GM12878 (cell line): Measurements from ENCODE around the gene FBF1. TPM values are rescaled to one million over a fixed set of nuclear protein-coding genes. Genes with fewer than 3 reads are reported as not detected.

Source experiments
- ATAC-seq: fragments of 200-7000 bp; cut with Tn5 transposase; 3 replicates; pipeline ENCODE4 v1.9.1; 2020; ENCODE audit warnings: mild to moderate bottlenecking, moderate library complexity
- BruUV-seq: library from RNA; stranded (reverse); fragments of 400-500 nt; replicated peaks from 2 replicates; lab custom pipeline; 2021; lab: Mats Ljungman, UMichigan
- CTCF ChIA-PET: fragments of 300-600 bp; sonication (Branson Sonifier 250); formaldehyde crosslinking; extraction: SDS; loops from one replicate; lab custom pipeline; 2021; ENCODE audit warnings: inconsistent platforms; lab: Yijun Ruan, JAX
- POLR2A ChIA-PET: fragments of 350-600 bp; formaldehyde crosslinking; extraction: SDS; loops from one replicate; lab custom pipeline; 2021; ENCODE audit warnings: inconsistent platforms; lab: Charles Lee
- RAD21 ChIA-PET: fragments of 300-600 bp; sonication (Branson Sonifier 250); formaldehyde crosslinking; loops from one replicate; lab custom pipeline; 2023; ENCODE audit warnings: antibody characterized with exemption; ENCODE audit not compliant: unreplicated experiment; lab: Charles Lee
- SMC1A ChIA-PET: fragments of 300-600 bp; sonication (Branson Sonifier 250); formaldehyde crosslinking; loops from one replicate; lab custom pipeline; 2023; ENCODE audit not compliant: unreplicated experiment, uncharacterized antibody; lab: Charles Lee
- DNase-seq: peaks from one replicate; pipeline ENCODE4 v3.0.0-alpha.2; 2011; ENCODE audit warnings: low read depth, low spot score
- FAIRE-seq: peaks from 3 replicates; lab custom pipeline; 2011; peaks lifted over from hg19 to GRCh38; lab: Jason Lieb, UNC
- H2AFZ ChIP-seq: 2 replicates; pipeline ENCODE4 v1.6.0; 2011; ENCODE audit warnings: low read depth, low read length, control low read depth; ENCODE audit not compliant: control insufficient read depth
- H3K27ac ChIP-seq: 2 replicates; pipeline ENCODE4 v1.5.1; 2011; ENCODE audit warnings: control low read depth; ENCODE audit not compliant: control insufficient read depth, insufficient read depth
- H3K27me3 ChIP-seq, 2 experiments: replicated peaks in 1 of 2; 2 replicates each; pipeline versions ENCODE4 v1.6.0 to v1.6.1; 2011; ENCODE audit warnings: low read length in 1 of 2; ENCODE audit not compliant: control insufficient read depth in 2 of 2, insufficient read depth in 2 of 2
- H3K36me3 ChIP-seq, 2 experiments: 2 replicates each; pipeline ENCODE4 v1.5.1; 2011; ENCODE audit warnings: low read length in 1 of 2; ENCODE audit not compliant: control insufficient read depth in 2 of 2, insufficient read depth in 2 of 2
- H3K4me1 ChIP-seq: 2 replicates; pipeline ENCODE4 v1.6.1; 2011; ENCODE audit warnings: mild to moderate bottlenecking, low read length, moderate library complexity, mixed read lengths; ENCODE audit not compliant: control insufficient read depth, insufficient read depth
- H3K4me2 ChIP-seq: 2 replicates; pipeline ENCODE4 v1.6.0; 2011; ENCODE audit warnings: control low read depth; ENCODE audit not compliant: control insufficient read depth, insufficient read depth
- H3K4me3 ChIP-seq: fragments of 200-600 bp; sonication (generic); 2 replicates; pipeline ENCODE4 v1.5.1; 2016
- H3K79me2 ChIP-seq: 2 replicates; pipeline ENCODE4 v1.6.0; 2011; ENCODE audit warnings: low read length; ENCODE audit not compliant: control insufficient read depth, insufficient read depth
- H3K9ac ChIP-seq: 2 replicates; pipeline ENCODE4 v1.8.0; 2011; ENCODE audit warnings: low read length, control low read depth, mixed read lengths; ENCODE audit not compliant: control insufficient read depth, insufficient read depth
- H3K9me3 ChIP-seq: replicated peaks from 3 replicates; pipeline ENCODE4 v1.5.1; 2011; ENCODE audit warnings: mild to moderate bottlenecking, low read length; ENCODE audit not compliant: control insufficient read depth, insufficient read depth
- H4K20me1 ChIP-seq: 2 replicates; pipeline ENCODE4 v1.6.0; 2011; ENCODE audit not compliant: control insufficient read depth, insufficient read depth
- BACH1 ChIP-seq: fragments of 450-650 bp; IDR thresholded peaks from 2 replicates; pipeline ENCODE4 v1.6.1; 2017; ENCODE audit warnings: mild to moderate bottlenecking, borderline replicate concordance
- CHD1 ChIP-seq: IDR thresholded peaks from 2 replicates; pipeline ENCODE4 v1.6.1; 2012; ENCODE audit warnings: low read depth, low read length, improper control_type of control experiment
- GABPA ChIP-seq: IDR thresholded peaks from 2 replicates; pipeline ENCODE4 v1.6.1; 2014; ENCODE audit warnings: antibody characterized with exemption, low read depth, mild to moderate bottlenecking, inconsistent platforms
- IKZF2 ChIP-seq, 2 experiments: fragments of 450-650 bp; IDR thresholded peaks; 2 replicates each; pipeline ENCODE4 v1.6.1; 2017; ENCODE audit warnings: mild to moderate bottlenecking in 2 of 2, moderate library complexity in 2 of 2
- IRF4 ChIP-seq: IDR thresholded peaks from 2 replicates; pipeline ENCODE4 v1.6.1; 2011; ENCODE audit warnings: low read depth, low read length
- JUNB ChIP-seq: IDR thresholded peaks from 2 replicates; pipeline ENCODE4 v1.6.1; 2016; ENCODE audit warnings: antibody characterized with exemption, mild to moderate bottlenecking
- MYC ChIP-seq: IDR thresholded peaks from 2 replicates; pipeline ENCODE4 v1.6.1; 2011; ENCODE audit warnings: mild to moderate bottlenecking, low read length, moderate library complexity, inconsistent platforms; ENCODE audit not compliant: insufficient read depth, insufficient replicate concordance, insufficient read length, severe bottlenecking
- RBBP5 ChIP-seq: fragments of 200-600 bp; sonication (generic); conservative IDR thresholded peaks from 2 replicates; pipeline ENCODE4 v1.6.1; 2016
- SP1 ChIP-seq: IDR thresholded peaks from one replicate; pipeline ENCODE4 v1.6.1; 2011; ENCODE audit warnings: low read depth, low read length
- SREBF1 ChIP-seq: IDR thresholded peaks from 2 replicates; pipeline ENCODE4 v1.6.1; 2012; ENCODE audit warnings: mild to moderate bottlenecking, low read length
- SUZ12 ChIP-seq: fragments of 200-600 bp; sonication (generic); IDR thresholded peaks from one replicate; pipeline ENCODE4 v1.6.1; 2018; ENCODE audit warnings: antibody characterized with exemption, mild to moderate bottlenecking; ENCODE audit not compliant: unreplicated experiment
- ZNF217 ChIP-seq: fragments of 450-650 bp; IDR thresholded peaks from 2 replicates; pipeline ENCODE4 v1.6.1; 2017; ENCODE audit warnings: antibody characterized with exemption, mild to moderate bottlenecking
- WGBS: methylation state at CpG from one replicate; pipeline ENCODE4 v1.1.6; 2016; ENCODE audit warnings: low lambda C conversion rate; ENCODE audit not compliant: insufficient replicate concordance, insufficient coverage; ENCODE audit errors: missing lambda C conversion rate; 5-methylcytosine and 5-hydroxymethylcytosine counted together
- in situ Hi-C: fragments of 300-500 bp; cut with MboI; formaldehyde crosslinking; loops from 9 replicates; pipeline ENCODE4 v1.14.3; 2018; ENCODE audit warnings: mixed read lengths
- intact Hi-C: fragments of 100-400 bp; cut with micrococcal nuclease; formaldehyde crosslinking; loops from one replicate; pipeline ENCODE4 v1.14.2; 2022; ENCODE audit not compliant: unreplicated experiment
- polyA plus RNA-seq, 11 experiments: library from polyadenylated mRNA; depleted of rRNA in 4 of 11; unstranded in 6 of 11; stranded (reverse) in 5 of 11; fragments of >200 nt; fragmentation: Nextera tagmentation in 4 of 11; fragmentation: Illumina TruSeq in 1 of 11; extraction: Ambion mirVana in 4 of 11; extraction: Trizol in 1 of 11; gene quantifications; 1 replicate in 1 of 11; 2 replicates in 10 of 11; pipeline versions ENCODE4 v1.2.1 to v1.2.3, GENCODE V29; 2011 to 2016; ENCODE audit warnings: inconsistent platforms in 2 of 11, missing spikeins in 2 of 11, low read depth in 1 of 11
- total RNA-seq, 4 experiments: library from RNA; depleted of rRNA in 3 of 4; stranded (reverse); fragments of >200 nt in 3 of 4; fragmentation: Illumina TruSeq in 1 of 4; extraction: Trizol in 1 of 4; gene quantifications; 2 replicates each; pipeline versions ENCODE4 v1.2.1 to v1.2.3, GENCODE V29; 2013 to 2021
- TF ChIP-seq, protein P1 (sequence below): IDR thresholded peaks from 2 replicates; pipeline ENCODE4 v1.6.1; 2012; ENCODE audit warnings: low read depth, low read length, improper control_type of control experiment
- TF ChIP-seq, protein P2 (sequence below): fragments of 450-650 bp; conservative IDR thresholded peaks from 2 replicates; pipeline ENCODE4 v1.6.1; 2017; ENCODE audit warnings: mild to moderate bottlenecking, moderate library complexity
- TF ChIP-seq, protein P3 (sequence below): fragments of 450-650 bp; IDR thresholded peaks from 2 replicates; pipeline ENCODE4 v1.6.1; 2017; ENCODE audit warnings: antibody characterized with exemption, mild to moderate bottlenecking, moderate library complexity
- TF ChIP-seq, protein P4 (sequence below): fragments of 450-650 bp; IDR thresholded peaks from 2 replicates; pipeline ENCODE4 v1.6.1; 2017; ENCODE audit warnings: mild to moderate bottlenecking

FBF1 gene
- total and polyA plus RNA-seq, 10 of the 15 experiments (the other 5 are each of a cell fraction or from before 2014, with no cell fraction given), result 0.29 to 15.0 (median 7.0) TPM

DNA sequence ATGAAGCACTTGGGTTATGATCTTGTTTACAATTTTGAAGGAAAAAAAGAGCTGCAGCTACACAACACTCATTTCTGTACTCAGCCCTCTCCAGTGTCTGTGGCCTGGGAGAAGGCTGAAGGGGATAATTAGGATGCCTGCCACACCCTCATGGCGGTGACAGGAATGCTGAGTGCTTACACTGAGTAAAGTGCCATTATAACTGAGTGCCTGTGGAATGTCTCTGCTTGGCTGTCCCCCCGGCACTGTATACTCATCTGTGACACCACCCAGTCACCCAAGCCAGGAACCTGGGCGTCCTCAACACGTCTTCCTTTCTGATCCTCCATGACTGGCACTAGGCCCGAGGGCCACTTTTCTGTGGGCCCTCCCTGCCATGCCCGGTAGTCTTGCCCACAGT is 32.6 kb downstream of the FBF1 start:
- ChIA-PET POLR2A (interaction anchor here (1.6 kb wide), 1 partner anchor 95 kb away, joined by 3 read pairs; no protein-coding TSS in a partner anchor), CTCF (interaction anchor here (0.8 to 4.8 kb wide), 2 partner anchors 52 to 97 kb away, joined by 3 to 128 read pairs; partner anchors contain the start of gene CDK3), RAD21 (no interaction called here), SMC1A (no interaction called here)
- H3K4me3 ChIP-seq, result no peak overlapping the region
- no peaks in the 10 kb centered on the region for H3K36me3 ChIP-seq
- H3K9me3 ChIP-seq, result no peaks in the 10 kb centered on the region
- no peak overlapping the region for H3K4me2 ChIP-seq
- H3K27me3 ChIP-seq, result no peaks in the 10 kb centered on the region
- H3K27ac ChIP-seq, result no peak overlapping the region
- H3K4me1 ChIP-seq, result no peaks in the 10 kb centered on the region; the same call in 1 of the 2 replicates
- BruUV-seq, result no TSS peak
- H4K20me1 ChIP-seq, result no peaks in the 10 kb centered on the region
- DNase-seq, result no peak
- 93% methylated on average over 6 of the region's 6 CpGs for WGBS
- peaks cover 9% of the 10 kb centered on the region for H3K79me2 ChIP-seq
- no peak for FAIRE-seq
- intact Hi-C loops (no loop called here), in situ Hi-C loops (loop anchor here (5.0 kb wide), 1 partner anchor 99 kb away; no protein-coding TSS in a partner anchor)
- ATAC-seq, result no peak
- H2AFZ ChIP-seq, result no peak overlapping the region
- H3K9ac ChIP-seq, result no peak overlapping the region
- no peak for TF ChIP-seq RBBP5
- TF ChIP-seq CHD1, result no peak
- no peak for TF ChIP-seq SREBF1
- no peak for TF ChIP-seq ZNF217
- TF ChIP-seq, protein P1, sequence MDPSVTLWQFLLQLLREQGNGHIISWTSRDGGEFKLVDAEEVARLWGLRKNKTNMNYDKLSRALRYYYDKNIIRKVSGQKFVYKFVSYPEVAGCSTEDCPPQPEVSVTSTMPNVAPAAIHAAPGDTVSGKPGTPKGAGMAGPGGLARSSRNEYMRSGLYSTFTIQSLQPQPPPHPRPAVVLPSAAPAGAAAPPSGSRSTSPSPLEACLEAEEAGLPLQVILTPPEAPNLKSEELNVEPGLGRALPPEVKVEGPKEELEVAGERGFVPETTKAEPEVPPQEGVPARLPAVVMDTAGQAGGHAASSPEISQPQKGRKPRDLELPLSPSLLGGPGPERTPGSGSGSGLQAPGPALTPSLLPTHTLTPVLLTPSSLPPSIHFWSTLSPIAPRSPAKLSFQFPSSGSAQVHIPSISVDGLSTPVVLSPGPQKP, result no peak
- TF ChIP-seq MYC, result no peak
- no peak for TF ChIP-seq JUNB
- no peak for TF ChIP-seq GABPA
- no peak for TF ChIP-seq IKZF2 (IDR thresholded peaks at IDR 0.05)
- TF ChIP-seq SP1, result no peak
- TF ChIP-seq, protein P2, sequence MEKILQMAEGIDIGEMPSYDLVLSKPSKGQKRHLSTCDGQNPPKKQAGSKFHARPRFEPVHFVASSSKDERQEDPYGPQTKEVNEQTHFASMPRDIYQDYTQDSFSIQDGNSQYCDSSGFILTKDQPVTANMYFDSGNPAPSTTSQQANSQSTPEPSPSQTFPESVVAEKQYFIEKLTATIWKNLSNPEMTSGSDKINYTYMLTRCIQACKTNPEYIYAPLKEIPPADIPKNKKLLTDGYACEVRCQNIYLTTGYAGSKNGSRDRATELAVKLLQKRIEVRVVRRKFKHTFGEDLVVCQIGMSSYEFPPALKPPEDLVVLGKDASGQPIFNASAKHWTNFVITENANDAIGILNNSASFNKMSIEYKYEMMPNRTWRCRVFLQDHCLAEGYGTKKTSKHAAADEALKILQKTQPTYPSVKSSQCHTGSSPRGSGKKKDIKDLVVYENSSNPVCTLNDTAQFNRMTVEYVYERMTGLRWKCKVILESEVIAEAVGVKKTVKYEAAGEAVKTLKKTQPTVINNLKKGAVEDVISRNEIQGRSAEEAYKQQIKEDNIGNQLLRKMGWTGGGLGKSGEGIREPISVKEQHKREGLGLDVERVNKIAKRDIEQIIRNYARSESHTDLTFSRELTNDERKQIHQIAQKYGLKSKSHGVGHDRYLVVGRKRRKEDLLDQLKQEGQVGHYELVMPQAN, result no peak
- TF ChIP-seq, protein P3, sequence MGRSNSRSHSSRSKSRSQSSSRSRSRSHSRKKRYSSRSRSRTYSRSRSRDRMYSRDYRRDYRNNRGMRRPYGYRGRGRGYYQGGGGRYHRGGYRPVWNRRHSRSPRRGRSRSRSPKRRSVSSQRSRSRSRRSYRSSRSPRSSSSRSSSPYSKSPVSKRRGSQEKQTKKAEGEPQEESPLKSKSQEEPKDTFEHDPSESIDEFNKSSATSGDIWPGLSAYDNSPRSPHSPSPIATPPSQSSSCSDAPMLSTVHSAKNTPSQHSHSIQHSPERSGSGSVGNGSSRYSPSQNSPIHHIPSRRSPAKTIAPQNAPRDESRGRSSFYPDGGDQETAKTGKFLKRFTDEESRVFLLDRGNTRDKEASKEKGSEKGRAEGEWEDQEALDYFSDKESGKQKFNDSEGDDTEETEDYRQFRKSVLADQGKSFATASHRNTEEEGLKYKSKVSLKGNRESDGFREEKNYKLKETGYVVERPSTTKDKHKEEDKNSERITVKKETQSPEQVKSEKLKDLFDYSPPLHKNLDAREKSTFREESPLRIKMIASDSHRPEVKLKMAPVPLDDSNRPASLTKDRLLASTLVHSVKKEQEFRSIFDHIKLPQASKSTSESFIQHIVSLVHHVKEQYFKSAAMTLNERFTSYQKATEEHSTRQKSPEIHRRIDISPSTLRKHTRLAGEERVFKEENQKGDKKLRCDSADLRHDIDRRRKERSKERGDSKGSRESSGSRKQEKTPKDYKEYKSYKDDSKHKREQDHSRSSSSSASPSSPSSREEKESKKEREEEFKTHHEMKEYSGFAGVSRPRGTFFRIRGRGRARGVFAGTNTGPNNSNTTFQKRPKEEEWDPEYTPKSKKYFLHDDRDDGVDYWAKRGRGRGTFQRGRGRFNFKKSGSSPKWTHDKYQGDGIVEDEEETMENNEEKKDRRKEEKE, result no peak
- no peak for TF ChIP-seq IRF4
- TF ChIP-seq, protein P4, sequence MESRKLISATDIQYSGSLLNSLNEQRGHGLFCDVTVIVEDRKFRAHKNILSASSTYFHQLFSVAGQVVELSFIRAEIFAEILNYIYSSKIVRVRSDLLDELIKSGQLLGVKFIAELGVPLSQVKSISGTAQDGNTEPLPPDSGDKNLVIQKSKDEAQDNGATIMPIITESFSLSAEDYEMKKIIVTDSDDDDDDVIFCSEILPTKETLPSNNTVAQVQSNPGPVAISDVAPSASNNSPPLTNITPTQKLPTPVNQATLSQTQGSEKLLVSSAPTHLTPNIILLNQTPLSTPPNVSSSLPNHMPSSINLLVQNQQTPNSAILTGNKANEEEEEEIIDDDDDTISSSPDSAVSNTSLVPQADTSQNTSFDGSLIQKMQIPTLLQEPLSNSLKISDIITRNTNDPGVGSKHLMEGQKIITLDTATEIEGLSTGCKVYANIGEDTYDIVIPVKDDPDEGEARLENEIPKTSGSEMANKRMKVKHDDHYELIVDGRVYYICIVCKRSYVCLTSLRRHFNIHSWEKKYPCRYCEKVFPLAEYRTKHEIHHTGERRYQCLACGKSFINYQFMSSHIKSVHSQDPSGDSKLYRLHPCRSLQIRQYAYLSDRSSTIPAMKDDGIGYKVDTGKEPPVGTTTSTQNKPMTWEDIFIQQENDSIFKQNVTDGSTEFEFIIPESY, result no peak
- no peak for TF ChIP-seq BACH1
- TF ChIP-seq SUZ12, result no peak
